Small intestine (tissue), 7 donors: ENCODE results near the gene PRSS21. TPM values are rescaled to one million over a fixed set of nuclear protein-coding genes. Genes with fewer than 3 reads are reported as not detected.

Source experiments
- DNase-seq, 2 donors: peaks; one replicate each; pipeline versions ENCODE4 v3.0.0 to v3.0.0-alpha.2; 2013
- FAIRE-seq: peaks from 2 replicates; lab custom pipeline; 2012; peaks lifted over from hg19 to GRCh38; lab: Jason Lieb, UNC
- H3K27ac ChIP-seq, 3 donors: one replicate each; pipeline ENCODE4 v1.5.1; 2013; ENCODE audit warnings: low read length in 2 of 3, mild to moderate bottlenecking in 2 of 3, control low read depth in 1 of 3, inconsistent platforms in 1 of 3, low read depth in 1 of 3, moderate library complexity in 1 of 3
- H3K27me3 ChIP-seq, 3 donors: one replicate each; pipeline ENCODE4 v1.6.1; 2013; ENCODE audit warnings: low read length in 3 of 3, inconsistent platforms in 1 of 3; ENCODE audit not compliant: control insufficient read depth in 3 of 3, insufficient read depth in 3 of 3
- H3K36me3 ChIP-seq, 3 donors: one replicate each; pipeline ENCODE4 v1.6.1; 2013; ENCODE audit warnings: low read length in 3 of 3, inconsistent platforms in 1 of 3, low read depth in 1 of 3, mild to moderate bottlenecking in 1 of 3, moderate library complexity in 1 of 3; ENCODE audit not compliant: control insufficient read depth in 3 of 3, insufficient read depth in 2 of 3
- H3K4me1 ChIP-seq, 3 donors: one replicate each; pipeline ENCODE4 v1.6.1; 2013; ENCODE audit warnings: low read length in 2 of 3, inconsistent platforms in 1 of 3, low read depth in 1 of 3, mild to moderate bottlenecking in 1 of 3, moderate library complexity in 1 of 3; ENCODE audit not compliant: control insufficient read depth in 3 of 3, insufficient read depth in 2 of 3
- H3K4me3 ChIP-seq, 3 donors: one replicate each; pipeline ENCODE4 v1.5.1; 2013; ENCODE audit warnings: low read length in 3 of 3, control low read depth in 1 of 3, inconsistent platforms in 1 of 3, low read depth in 1 of 3, mild to moderate bottlenecking in 1 of 3, moderate library complexity in 1 of 3
- H3K9me3 ChIP-seq, 2 donors: one replicate each; pipeline ENCODE4 v1.6.1; 2013; ENCODE audit warnings: low read depth in 1 of 2, low read length in 1 of 2; ENCODE audit not compliant: control insufficient read depth in 2 of 2, insufficient read depth in 1 of 2
- WGBS, 3 donors: extraction: QIAGEN DNeasy Blood & Tissue Kit; methylation state at CpG; one replicate each; pipeline ENCODE4 v1.1.7; 2013; 5-methylcytosine and 5-hydroxymethylcytosine counted together
- polyA plus RNA-seq, 4 donors: library from polyadenylated mRNA; stranded (reverse) in 3 of 4; unstranded in 1 of 4; fragments of 200-250 nt in 3 of 4; fragments of 120-200 nt in 1 of 4; gene quantifications; one replicate each; pipeline versions ENCODE4 v1.2.1 to v1.2.3, GENCODE V29; 2013
- donor health status: healthy with polysubstance abuse.
- donor health status: control.
- donor health status: control.
- donor health status: Bipolar disorder and iron deficiency.
- donor health status: healthy.

Gene PRSS21
- polyA plus RNA-seq, 4 donors: 0.15 to 0.19 TPM; not detected in 2

DNA sequence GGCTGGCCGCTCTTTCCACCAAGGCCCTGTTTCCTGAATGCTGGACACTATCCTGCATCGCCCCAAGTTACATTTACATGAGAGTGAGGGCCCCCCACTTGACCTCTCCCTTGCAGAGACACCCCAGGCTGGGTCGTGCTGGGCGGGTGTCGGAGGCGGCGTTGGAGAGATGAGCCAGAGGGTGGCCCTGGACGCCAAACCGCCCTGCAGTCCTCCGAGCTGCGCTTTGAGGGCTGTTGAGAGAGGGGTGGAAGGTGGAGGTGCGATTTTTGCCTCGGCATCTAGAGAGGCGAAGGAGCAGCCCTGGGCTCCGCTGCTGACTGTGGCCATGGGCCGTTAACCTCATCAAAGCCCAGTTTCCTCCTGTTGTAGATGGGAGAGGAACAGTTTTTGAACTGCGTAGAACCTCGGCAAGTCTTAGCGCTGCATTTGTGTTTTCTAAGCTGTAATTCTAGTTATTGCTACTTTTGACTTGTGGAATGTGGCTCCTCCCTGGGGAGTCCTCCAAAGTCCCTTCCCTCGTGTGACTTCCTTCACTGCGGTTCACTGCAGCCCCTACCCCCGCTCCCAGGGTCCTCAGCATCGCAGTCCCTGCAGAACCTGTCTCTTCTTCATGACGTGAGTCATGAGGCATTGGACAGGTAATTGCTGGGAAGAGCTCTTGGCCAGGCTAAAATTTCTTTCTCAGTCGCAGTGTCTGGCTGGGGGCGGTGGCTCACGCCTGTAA is 39.0 kb upstream of the PRSS21 start:
- H3K27me3 ChIP-seq: peaks cover 0 to 7% (median 0%) of the 10 kb centered on the region in 3 donors
- H3K9me3 ChIP-seq: no peaks in the 10 kb centered on the region
- H3K27ac ChIP-seq: peak overlapping the region; percentile 97 to 100 (median 100)
- peak overlapping the region; percentile 61 to 99 (median 98) for H3K4me3 ChIP-seq
- FAIRE-seq (no peak), DNase-seq (peak in 1 of 2 donors; percentile 40)
- peaks cover 0 to 20% (median 3%) of the 10 kb centered on the region in 3 donors for H3K4me1 ChIP-seq
- H3K36me3 ChIP-seq: peaks cover 0 to 27% (median 0%) of the 10 kb centered on the region in 3 donors
- 7 to 10% (median 8%) methylated on average over 27 of the region's 27 CpGs for WGBS, 3 donors

DNA sequence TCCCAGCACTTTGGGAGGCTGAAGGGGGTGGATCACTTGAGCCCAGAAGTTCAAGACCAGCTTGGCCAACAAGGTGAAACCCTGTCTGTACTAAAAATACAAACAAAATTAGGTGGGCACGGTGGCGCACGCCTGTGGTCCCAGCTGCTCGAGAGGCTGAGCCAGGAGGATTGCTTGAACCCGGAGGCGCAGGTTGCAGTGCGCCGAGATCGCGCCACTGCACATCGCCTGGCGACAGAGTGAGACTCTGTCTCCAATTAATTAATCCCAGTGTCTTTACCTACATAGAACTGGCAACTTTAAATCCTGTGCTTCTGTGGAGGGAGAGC is 38.4 kb upstream of the PRSS21 start:
- no peak overlapping the region for H3K4me3 ChIP-seq
- DNase-seq (no peak), FAIRE-seq (no peak)
- H3K36me3 ChIP-seq: peaks cover 0 to 22% (median 0%) of the 10 kb centered on the region in 3 donors
- peaks cover 0 to 7% (median 0%) of the 10 kb centered on the region in 3 donors for H3K27me3 ChIP-seq
- peak overlapping the region in 2 of 3 donors; percentile 100 for H3K27ac ChIP-seq
- H3K9me3 ChIP-seq: no peaks in the 10 kb centered on the region
- WGBS, 3 donors: 95 to 99% (median 96%) methylated on average over 12 of the region's 12 CpGs
- peaks cover 0 to 20% (median 3%) of the 10 kb centered on the region in 3 donors for H3K4me1 ChIP-seq

- 86 to 93% (median 89%) methylated on average over 23 of the region's 23 CpGs for WGBS, 3 donors
- Histone ChIP-seq H3K27me3 (peaks cover 0 to 13% (median 0%) of the 10 kb centered on the region in 3 donors), H3K4me3 (no peak overlapping the region), H3K9me3 (no peaks in the 10 kb centered on the region), H3K36me3 (peaks cover 0 to 15% (median 0%) of the 10 kb centered on the region in 3 donors), H3K27ac (no peak overlapping the region), H3K4me1 (peaks cover 0 to 20% (median 3%) of the 10 kb centered on the region in 3 donors)
- DNase-seq (no peak), FAIRE-seq (no peak)
Observed at GRCh38 chr16:2779151-2779920, 37.7 kb upstream of the PRSS21 start.

DNA sequence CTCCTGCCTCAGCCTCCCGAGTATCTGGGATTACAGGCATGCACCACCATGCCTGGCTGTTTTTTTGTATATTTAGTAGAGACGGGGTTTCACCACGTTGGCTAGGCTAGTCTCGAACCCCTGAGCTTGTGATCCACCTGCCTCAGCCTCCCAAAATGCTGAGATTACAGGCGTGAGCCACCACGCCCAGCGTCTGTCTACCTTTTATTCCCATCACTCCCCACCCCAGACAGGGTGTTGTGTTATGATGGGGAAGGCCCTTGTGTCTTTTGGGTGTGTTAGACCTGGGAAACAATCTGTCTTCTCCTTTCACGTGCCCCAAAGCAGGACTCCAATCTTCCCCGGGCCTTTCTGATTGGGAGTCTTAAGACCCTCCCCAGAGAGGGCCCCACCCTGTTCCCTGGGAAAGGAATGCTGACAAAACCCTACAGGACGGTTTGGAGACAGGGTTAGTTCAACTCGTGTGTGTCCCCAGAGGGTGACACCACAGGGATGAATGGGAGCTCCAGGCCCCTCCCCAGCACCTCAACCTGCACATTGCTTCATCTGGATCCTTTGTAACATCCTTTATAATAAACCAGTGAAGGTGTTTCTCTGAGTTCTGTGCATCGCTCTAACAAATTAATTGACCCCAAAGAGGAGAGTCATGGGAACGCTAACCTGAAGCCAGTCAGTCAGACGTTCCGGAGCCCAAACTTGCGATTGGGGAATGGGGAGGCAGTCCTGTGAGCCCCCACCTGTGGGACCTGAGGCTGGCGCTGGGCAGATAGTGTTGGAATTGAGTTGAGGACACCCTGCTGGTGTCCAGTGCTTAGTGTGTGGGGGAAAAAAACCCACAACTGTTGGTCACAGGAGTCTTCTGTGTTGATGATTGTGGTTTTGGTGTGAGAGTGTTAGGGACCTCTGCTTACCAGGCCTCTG is 36.8 kb upstream of the PRSS21 start:
- H3K27me3 ChIP-seq: peaks cover 0 to 21% (median 2%) of the 10 kb centered on the region in 3 donors
- no peak overlapping the region for H3K4me3 ChIP-seq
- no peaks in the 10 kb centered on the region for H3K9me3 ChIP-seq
- H3K4me1 ChIP-seq: peaks cover 0 to 20% (median 3%) of the 10 kb centered on the region in 3 donors
- no peak for DNase-seq
- peaks cover 0 to 6% (median 0%) of the 10 kb centered on the region in 3 donors for H3K36me3 ChIP-seq
- 62 to 71% (median 69%) methylated on average over 17 of the region's 17 CpGs for WGBS, 3 donors
- no peak overlapping the region for H3K27ac ChIP-seq
- no peak for FAIRE-seq

DNA sequence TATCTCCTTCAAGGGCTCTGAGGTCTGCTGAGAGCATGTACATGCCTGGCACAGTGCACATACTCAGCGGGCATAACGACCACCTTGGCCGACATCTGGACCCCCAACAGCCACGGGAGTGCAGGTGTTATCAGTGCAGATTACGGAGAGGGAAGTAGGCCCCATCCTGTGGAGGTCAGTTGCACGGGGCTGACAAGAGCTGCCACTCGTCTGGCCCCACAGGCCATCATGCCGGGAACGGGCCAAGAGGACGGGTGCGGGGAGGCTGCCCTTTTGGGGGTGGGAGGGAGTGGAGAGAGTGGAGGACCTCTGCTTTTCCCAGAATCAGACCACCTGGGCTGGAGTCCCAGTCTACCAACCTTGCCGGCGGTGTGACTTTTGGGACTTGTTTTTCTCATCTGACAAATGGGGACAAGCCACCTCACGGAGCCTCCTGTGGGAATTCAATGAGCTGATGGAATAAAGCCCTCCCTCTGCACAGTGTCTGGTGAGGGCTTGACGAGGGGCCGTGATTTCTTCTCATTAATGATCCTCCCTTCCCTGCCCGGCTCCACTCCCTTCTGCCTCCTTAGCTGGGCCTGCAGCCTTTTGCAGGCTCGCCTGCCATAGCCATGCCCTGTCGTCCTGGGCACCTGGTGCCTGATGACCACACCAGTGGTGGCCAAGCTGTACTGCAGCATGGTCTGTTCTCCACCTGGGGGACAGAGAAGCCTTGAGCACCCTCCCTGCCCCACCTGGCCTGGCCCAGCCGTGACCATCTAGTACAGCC is 34.3 kb upstream of the PRSS21 start:
- no peak for DNase-seq
- WGBS, 3 donors: 83 to 84% (median 83%) methylated on average over 20 of the region's 20 CpGs
- H3K4me1 ChIP-seq: peaks cover 0 to 17% (median 3%) of the 10 kb centered on the region in 3 donors
- peaks cover 2 to 39% (median 10%) of the 10 kb centered on the region in 3 donors for H3K27me3 ChIP-seq
- H3K36me3 ChIP-seq: no peaks in the 10 kb centered on the region
- no peak overlapping the region for H3K4me3 ChIP-seq
- H3K27ac ChIP-seq: no peak overlapping the region
- no peak for FAIRE-seq
- H3K9me3 ChIP-seq: no peaks in the 10 kb centered on the region

DNA sequence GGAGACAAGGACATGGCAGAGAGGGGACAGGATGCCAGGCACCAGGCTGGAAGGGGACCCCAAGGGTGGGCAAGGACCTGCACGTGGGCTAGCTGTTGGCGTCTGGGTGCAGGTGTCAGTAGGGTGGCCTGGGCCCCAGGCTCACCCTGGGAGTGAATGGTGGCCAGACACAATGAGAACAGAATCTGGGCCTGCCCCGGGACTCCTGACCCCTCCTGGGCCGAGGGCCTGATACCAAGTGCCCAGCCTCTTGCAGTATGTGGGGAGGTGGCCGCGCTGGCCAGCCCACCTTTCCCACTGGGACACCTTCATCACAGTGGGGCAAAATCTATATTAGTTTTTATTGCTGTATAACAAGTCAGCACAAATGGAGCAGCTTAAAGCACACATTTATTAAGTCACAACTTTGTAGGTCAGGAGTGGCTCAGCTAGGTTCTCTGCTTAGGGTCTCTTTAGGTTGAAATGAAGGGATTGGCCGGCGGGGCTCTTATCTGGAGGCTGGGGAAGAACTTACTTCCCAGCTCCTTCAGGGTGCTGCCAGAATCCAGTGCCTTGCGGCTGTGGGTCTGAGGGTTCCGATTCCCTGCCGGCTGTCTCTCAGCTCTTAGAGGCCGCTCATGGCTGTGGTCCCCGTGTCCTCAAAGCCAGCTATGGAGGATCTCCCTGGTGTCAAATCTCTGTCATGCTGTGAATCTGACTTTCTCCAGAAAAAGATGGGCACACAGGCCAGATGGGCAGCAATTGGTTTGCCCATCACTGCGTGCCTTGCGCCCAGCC is 33.3 kb upstream of the PRSS21 start:
- no peak overlapping the region for H3K27ac ChIP-seq
- H3K36me3 ChIP-seq: no peaks in the 10 kb centered on the region
- peaks cover 0 to 11% (median 0%) of the 10 kb centered on the region in 3 donors for H3K4me1 ChIP-seq
- DNase-seq (no peak), FAIRE-seq (no peak)
- no peak overlapping the region for H3K4me3 ChIP-seq
- H3K27me3 ChIP-seq: peaks cover 2 to 42% (median 13%) of the 10 kb centered on the region in 3 donors
- no peaks in the 10 kb centered on the region for H3K9me3 ChIP-seq
- 90 to 92% (median 91%) methylated on average over 15 of the region's 15 CpGs for WGBS, 3 donors
